HepG2 (cell line): ENCODE results near the gene WSCD2. TPM values are rescaled to one million over a fixed set of nuclear protein-coding genes. Genes with fewer than 3 reads are reported as not detected.

Experiments used
- ARNTL ChIP-seq: sonication (generic); formaldehyde crosslinking; IDR thresholded peaks from 2 replicates; pipeline ENCODE4 v1.4.0; 2020; ENCODE audit warnings: mild to moderate bottlenecking, missing genetic modification reagents
- CERS6 ChIP-seq: sonication (generic); formaldehyde crosslinking; IDR thresholded peaks from 2 replicates; pipeline ENCODE4 v1.5.0; 2020; ENCODE audit warnings: missing genetic modification reagents
- CSRNP2 ChIP-seq: sonication (generic); formaldehyde crosslinking; conservative IDR thresholded peaks from 2 replicates; pipeline ENCODE4 v1.8.0; 2022; ENCODE audit warnings: low read depth, missing genetic modification reagents
- HCFC1 ChIP-seq: fragments of 150-350 bp; IDR thresholded peaks from 2 replicates; pipeline ENCODE4 v1.6.1; 2014; ENCODE audit warnings: low read depth, low read length
- HIVEP1 ChIP-seq: sonication (generic); formaldehyde crosslinking; IDR thresholded peaks from 2 replicates; pipeline ENCODE4 v1.4.0; 2020; ENCODE audit warnings: mild to moderate bottlenecking, missing genetic modification reagents
- MED13 ChIP-seq: sonication (generic); formaldehyde crosslinking; IDR thresholded peaks from 2 replicates; pipeline ENCODE4 v1.5.0; 2020; ENCODE audit warnings: missing genetic modification reagents
- MLX ChIP-seq: IDR thresholded peaks from 2 replicates; pipeline ENCODE4 v1.6.1; 2016
- ZNF232 ChIP-seq: sonication (generic); formaldehyde crosslinking; IDR thresholded peaks from 2 replicates; pipeline ENCODE4 v1.4.0; 2020; ENCODE audit warnings: missing genetic modification reagents, borderline replicate concordance
- ZNF276 ChIP-seq: sonication (generic); formaldehyde crosslinking; IDR thresholded peaks from 2 replicates; pipeline ENCODE4 v1.4.0; 2020; ENCODE audit warnings: mild to moderate bottlenecking, low read depth, missing genetic modification reagents
- ZNF326 ChIP-seq: sonication (generic); formaldehyde crosslinking; IDR thresholded peaks from 2 replicates; pipeline ENCODE4 v1.4.0; 2020; ENCODE audit warnings: missing genetic modification reagents, borderline replicate concordance
- ZSCAN30 ChIP-seq: sonication (generic); formaldehyde crosslinking; IDR thresholded peaks from 2 replicates; pipeline ENCODE4 v1.5.0; 2020; ENCODE audit warnings: mild to moderate bottlenecking, missing genetic modification reagents
- polyA plus RNA-seq, 8 experiments: library from polyadenylated mRNA; depleted of rRNA in 3 of 8; stranded (reverse) in 7 of 8; unstranded in 1 of 8; fragments of >200 nt; fragmentation: Illumina TruSeq in 4 of 8; extraction: Trizol in 4 of 8; gene quantifications; 2 replicates each; pipeline versions ENCODE4 v1.2.1 to v1.2.3, GENCODE V29; 2011 to 2016; ENCODE audit warnings: low read depth in 4 of 8, missing spikeins in 1 of 8, mixed read lengths in 1 of 8; ENCODE audit not compliant: insufficient read depth in 1 of 8
- total RNA-seq, 5 experiments: library from RNA; depleted of rRNA; stranded (reverse); fragments of >200 nt; fragmentation: Illumina TruSeq; extraction: Trizol; gene quantifications; 2 replicates each; pipeline ENCODE4 v1.2.3, GENCODE V29; 2016; ENCODE audit warnings: low read depth in 1 of 5

The WSCD2 gene
- total and polyA plus RNA-seq, 2 of the 13 experiments (the other 11 are each of a cell fraction or from before 2014, with no cell fraction given) = not detected

GRCh38 chr12:108260969-108261368 is 131.9 kb downstream of the WSCD2 start (continued):
- no peak for TF ChIP-seq ZNF276
- TF ChIP-seq MED13 = no peak
- no peak for TF ChIP-seq MLX (CRISPR knock-in tag)
- no peak for TF ChIP-seq ZSCAN30 (CRISPR knock-in tag)
- no peak for TF ChIP-seq CERS6
- no peak for TF ChIP-seq ZNF232 (CRISPR knock-in tag)
- TF ChIP-seq ARNTL (CRISPR knock-in tag) = no peak
- no peak for TF ChIP-seq ZNF326 (CRISPR knock-in tag)
- TF ChIP-seq CSRNP2 (CRISPR knock-in tag) = no peak
- TF ChIP-seq HCFC1 = no peak
- TF ChIP-seq HIVEP1 (CRISPR knock-in tag) = no peak
